ENCODE data around the gene MED13L.
"Not testable (repeated sequence)": the region's sequence is repeated elsewhere in the genome, so short reads cannot be mapped to it uniquely, and the experiment has no call there.

The MED13L gene

GRCh38 chr12:116288735-116289134, 11.2 kb upstream of the MED13L start:
- no peak overlapping the region for H3K4me3 ChIP-seq (ENCODE audit: low read depth, low read length)
- TF ChIP-seq CTCF (IDR thresholded peaks at IDR 0.05; ENCODE audit: low read depth, low read length, missing control alignments) = no peak
- no peak for DNase-seq (ENCODE audit: low read depth)

GRCh38 chr12:116287842-116288301, 10.4 kb upstream of the MED13L start:
- no peak for TF ChIP-seq CTCF (IDR thresholded peaks at IDR 0.05; ENCODE audit: low read depth, low read length, missing control alignments)

GRCh38 chr12:116284396-116284795, 6.9 kb upstream of the MED13L start:
- DNase-seq (ENCODE audit: low read depth) = no peak
- no peak for TF ChIP-seq CTCF (IDR thresholded peaks at IDR 0.05; ENCODE audit: low read depth, low read length, missing control alignments)
- H3K4me3 ChIP-seq (ENCODE audit: low read depth, low read length) = no peak overlapping the region

More at GRCh38 chr12:116287842-116288301, 10.4 kb upstream of the MED13L start:
- no peak for DNase-seq (ENCODE audit: low read depth)
- H3K4me3 ChIP-seq (ENCODE audit: low read depth, low read length) = no peak overlapping the region

- DNase-seq (ENCODE audit: low read depth); H3K4me3 ChIP-seq (ENCODE audit: low read depth, low read length): not testable (repeated sequence)
Observed at GRCh38 chr12:116283881-116284280, 6.4 kb upstream of the MED13L start.

- no peak for DNase-seq (ENCODE audit: low read depth)
- TF ChIP-seq CTCF (IDR thresholded peaks at IDR 0.05; ENCODE audit: low read depth, low read length, missing control alignments) = no peak
- no peak overlapping the region for H3K4me3 ChIP-seq (ENCODE audit: low read depth, low read length)
Observed at GRCh38 chr12:116282371-116283286, 5.1 kb upstream of the MED13L start.

- no peak for TF ChIP-seq CTCF (IDR thresholded peaks at IDR 0.05; ENCODE audit: low read depth, low read length, missing control alignments)
- no peak for DNase-seq (ENCODE audit: low read depth)
Observed at GRCh38 chr12:116280595-116281290, 3.2 kb upstream of the MED13L start.

GRCh38 chr12:116278667-116279066, 1.2 kb upstream of the MED13L start:
- no peak overlapping the region for H3K4me3 ChIP-seq (ENCODE audit: low read depth, low read length)
- no peak for DNase-seq (ENCODE audit: low read depth)
- TF ChIP-seq CTCF (IDR thresholded peaks at IDR 0.05; ENCODE audit: low read depth, low read length, missing control alignments) = no peak

More at GRCh38 chr12:116280595-116281290, 3.2 kb upstream of the MED13L start:
- H3K4me3 ChIP-seq (ENCODE audit: low read depth, low read length) = no peak overlapping the region

Measured in GM12864 (cell line).